Osteocyte (in vitro differentiated cells): ENCODE results near the gene IMPA2. TPM values are rescaled to one million over a fixed set of nuclear protein-coding genes. Genes with fewer than 3 reads are reported as not detected.
A peak's percentile ranks its signal among the peaks of the same experiment; 100 is the strongest.

ENCODE experiments used
- DNase-seq: peaks from one replicate; pipeline ENCODE4 v3.0.0; 2021; ENCODE audit warnings: mixed read lengths; ENCODE audit not compliant: unreplicated experiment; ENCODE audit errors: extremely low spot score
- H3K27ac Mint-ChIP-seq: one replicate; pipeline ENCODE4 v1.8.0; 2021; ENCODE audit warnings: mild to moderate bottlenecking, mixed read lengths; ENCODE audit not compliant: unreplicated experiment
- H3K27me3 Mint-ChIP-seq: one replicate; pipeline ENCODE4 v1.8.0; 2021; ENCODE audit warnings: mixed read lengths; ENCODE audit not compliant: unreplicated experiment
- H3K36me3 Mint-ChIP-seq: one replicate; pipeline ENCODE4 v1.8.0; 2021; ENCODE audit warnings: mixed read lengths; ENCODE audit not compliant: unreplicated experiment
- H3K4me1 Mint-ChIP-seq: one replicate; pipeline ENCODE4 v1.8.0; 2021; ENCODE audit warnings: mixed read lengths; ENCODE audit not compliant: unreplicated experiment
- H3K4me3 Mint-ChIP-seq: one replicate; pipeline ENCODE4 v1.8.0; 2021; ENCODE audit warnings: mild to moderate bottlenecking, moderate library complexity, mixed read lengths; ENCODE audit not compliant: unreplicated experiment
- H3K9me3 Mint-ChIP-seq: one replicate; pipeline ENCODE4 v1.8.0; 2021; ENCODE audit warnings: mixed read lengths; ENCODE audit not compliant: unreplicated experiment
- CTCF ChIP-seq: fragments of 200-600 bp; sonication (generic); IDR thresholded peaks from 2 replicates; pipeline ENCODE4 v1.5.0; 2021; ENCODE audit warnings: antibody characterized with exemption, mild to moderate bottlenecking, moderate library complexity
- total RNA-seq: library from RNA; stranded (reverse); gene quantifications from 2 replicates; pipeline ENCODE4 v1.2.1, GENCODE V29; 2021

Gene IMPA2
- total RNA-seq, 1 donor from 2014 or later = 9.2 TPM

GRCh38 chr18:12048827-12049175, 67.5 kb downstream of the IMPA2 start:
- Mint-ChIP-seq H3K9me3 (no peaks in the 10 kb centered on the region), H3K4me3 (no peak overlapping the region), H3K36me3 (no peaks in the 10 kb centered on the region), H3K27ac (peak overlapping the region; percentile 45), H3K27me3 (peaks cover 11% of the 10 kb centered on the region), H3K4me1 (peaks cover 16% of the 10 kb centered on the region)
- no peak for TF ChIP-seq CTCF
- DNase-seq = no peak

GRCh38 chr18:12049978-12050811, 68.9 kb downstream of the IMPA2 start:
- peaks cover 16% of the 10 kb centered on the region for H3K4me1 Mint-ChIP-seq
- H3K27me3 Mint-ChIP-seq = peaks cover 17% of the 10 kb centered on the region
- no peaks in the 10 kb centered on the region for H3K9me3 Mint-ChIP-seq
- no peaks in the 10 kb centered on the region for H3K36me3 Mint-ChIP-seq
- TF ChIP-seq CTCF = no peak
- no peak for DNase-seq
- H3K27ac Mint-ChIP-seq = no peak overlapping the region
- H3K4me3 Mint-ChIP-seq = no peak overlapping the region

- H3K4me3 Mint-ChIP-seq = no peak overlapping the region
- peaks cover 21% of the 10 kb centered on the region for H3K27me3 Mint-ChIP-seq
- no peaks in the 10 kb centered on the region for H3K9me3 Mint-ChIP-seq
- no peak for DNase-seq
- no peak for TF ChIP-seq CTCF
- H3K27ac Mint-ChIP-seq = no peak overlapping the region
- no peaks in the 10 kb centered on the region for H3K36me3 Mint-ChIP-seq
- H3K4me1 Mint-ChIP-seq = peaks cover 16% of the 10 kb centered on the region
Measured at GRCh38 chr18:12052866-12053265, 71.6 kb downstream of the IMPA2 start.

GRCh38 chr18:12053289-12053688, 72.0 kb downstream of the IMPA2 start:
- Mint-ChIP-seq H3K36me3 (no peaks in the 10 kb centered on the region), H3K27me3 (peaks cover 21% of the 10 kb centered on the region)
- DNase-seq = no peak

More at GRCh38 chr18:12053289-12053688, 72.0 kb downstream of the IMPA2 start:
- TF ChIP-seq CTCF = no peak
- no peak overlapping the region for H3K27ac Mint-ChIP-seq
- H3K4me1 Mint-ChIP-seq = peaks cover 15% of the 10 kb centered on the region
- no peaks in the 10 kb centered on the region for H3K9me3 Mint-ChIP-seq
- H3K4me3 Mint-ChIP-seq = no peak overlapping the region
